GM21786 (cell line): ENCODE data around the gene FMO3.

Source experiments
- ATAC-seq: cut with Tn5 transposase; IDR thresholded peaks from one replicate; pipeline ENCODE4 v1.9.1; 2021; ENCODE audit not compliant: unreplicated experiment

FMO3 gene

DNA sequence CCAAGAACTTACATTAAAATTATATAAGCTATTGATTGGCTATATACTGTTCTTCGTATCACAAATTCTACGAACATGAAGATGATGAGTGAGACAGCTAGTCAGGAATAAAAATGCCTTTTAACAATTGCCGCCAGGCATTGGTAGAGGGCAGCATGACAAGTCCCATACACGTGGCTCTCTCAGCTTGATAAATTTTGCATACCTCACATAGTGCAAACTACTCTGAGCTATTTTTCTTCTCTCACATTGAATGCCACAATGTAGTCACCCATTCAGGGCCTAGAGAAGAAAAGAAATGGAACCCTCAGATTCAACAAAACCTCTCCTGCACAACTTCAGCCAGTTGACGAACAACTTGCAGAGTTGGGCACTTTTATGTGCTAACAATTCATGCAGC is 67.4 kb downstream of the FMO3 start:
- no peak for ATAC-seq

- ATAC-seq = no peak
Observed at GRCh38 chr1:171158551-171158950, 67.8 kb downstream of the FMO3 start.

DNA sequence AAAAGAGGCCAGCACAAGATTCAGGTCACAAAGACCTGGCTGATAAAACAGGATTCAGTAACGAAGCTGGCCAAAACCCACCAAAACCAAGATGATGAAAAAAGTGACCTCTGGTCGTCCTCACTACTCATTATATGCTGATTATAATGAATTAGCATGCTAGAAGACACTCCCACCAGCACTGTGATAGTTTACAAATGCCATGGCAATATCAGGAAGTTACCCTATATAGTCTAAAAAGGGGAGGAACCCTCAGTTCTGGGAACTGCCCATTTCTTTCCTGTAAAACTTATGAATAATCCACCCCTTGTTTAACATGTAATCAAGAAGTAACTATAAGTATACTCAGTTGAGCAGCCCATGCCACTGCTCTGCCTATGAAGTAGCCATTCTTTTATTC is 68.4 kb downstream of the FMO3 start:
- no peak for ATAC-seq

- ATAC-seq = peak; percentile 89
Observed at GRCh38 chr1:171160211-171160610, 69.5 kb downstream of the FMO3 start.

GRCh38 chr1:171160639-171161354 is 70.1 kb downstream of the FMO3 start:
- no peak for ATAC-seq

GRCh38 chr1:171161431-171161830 is 70.7 kb downstream of the FMO3 start:
- no peak for ATAC-seq

DNA sequence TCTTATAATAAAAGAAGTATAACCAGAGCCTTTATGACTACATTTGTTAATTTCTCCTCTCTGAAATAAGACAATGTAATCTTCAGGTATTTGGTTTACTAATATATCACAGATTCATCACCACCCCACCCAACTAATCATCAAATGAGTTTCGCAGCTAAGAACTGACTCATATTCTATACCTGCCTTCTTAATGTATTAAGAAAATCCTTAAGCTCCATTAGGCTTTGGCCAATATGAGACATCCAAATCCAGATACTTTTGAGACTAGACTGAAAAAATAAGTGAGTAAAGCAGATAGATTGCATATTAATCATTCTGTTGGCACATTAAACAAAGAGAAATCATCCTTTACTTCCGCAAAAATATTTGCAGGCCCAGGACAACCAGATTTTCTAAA is 75.7 kb downstream of the FMO3 start:
- no peak for ATAC-seq
